Measurements from ENCODE around the gene SHH.

Gene SHH

GRCh38 chr7:155766386-155766785, 45.9 kb downstream of the SHH start:
- no peak for DNase-seq

DNA sequence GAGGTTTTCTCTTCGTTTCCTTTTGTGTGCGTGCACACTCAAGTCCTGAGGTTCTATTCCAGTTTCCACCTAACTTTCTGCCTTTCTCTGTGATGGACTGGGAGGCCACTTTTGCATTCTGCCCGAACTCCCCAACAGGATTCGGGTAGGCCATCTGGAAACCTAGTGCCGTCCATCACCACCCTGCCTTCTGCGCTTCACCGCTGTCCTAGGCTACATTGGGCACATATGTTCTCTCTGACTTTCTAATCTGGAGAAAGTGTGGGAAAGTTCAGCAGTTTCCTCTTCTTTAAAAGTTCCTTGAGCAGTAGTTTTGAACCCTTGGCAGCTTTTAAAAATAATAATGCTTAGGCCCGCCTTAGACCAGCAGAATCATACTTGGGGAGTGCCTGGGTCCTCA, 46.8 kb downstream of the SHH start:
- DNase-seq: no peak

DNA sequence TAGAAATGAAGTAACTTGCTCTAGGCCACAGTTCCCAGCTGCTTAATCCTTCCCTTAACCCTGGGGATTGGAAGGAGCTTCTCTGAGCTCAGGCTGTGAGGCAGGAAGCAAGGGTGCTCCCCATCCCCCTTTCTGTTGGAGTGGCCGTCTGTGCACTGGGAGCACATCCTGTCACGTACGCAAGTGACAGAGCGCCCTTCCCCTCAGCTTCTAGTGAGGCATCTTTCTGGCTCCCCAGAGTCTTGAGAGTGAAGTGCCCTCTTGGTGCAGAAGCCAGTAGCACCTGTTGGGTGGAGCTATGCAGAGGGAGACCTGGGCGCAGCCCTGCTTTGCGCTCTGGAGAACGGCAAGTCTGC, 47.8 kb downstream of the SHH start:
- DNase-seq: no peak

DNA sequence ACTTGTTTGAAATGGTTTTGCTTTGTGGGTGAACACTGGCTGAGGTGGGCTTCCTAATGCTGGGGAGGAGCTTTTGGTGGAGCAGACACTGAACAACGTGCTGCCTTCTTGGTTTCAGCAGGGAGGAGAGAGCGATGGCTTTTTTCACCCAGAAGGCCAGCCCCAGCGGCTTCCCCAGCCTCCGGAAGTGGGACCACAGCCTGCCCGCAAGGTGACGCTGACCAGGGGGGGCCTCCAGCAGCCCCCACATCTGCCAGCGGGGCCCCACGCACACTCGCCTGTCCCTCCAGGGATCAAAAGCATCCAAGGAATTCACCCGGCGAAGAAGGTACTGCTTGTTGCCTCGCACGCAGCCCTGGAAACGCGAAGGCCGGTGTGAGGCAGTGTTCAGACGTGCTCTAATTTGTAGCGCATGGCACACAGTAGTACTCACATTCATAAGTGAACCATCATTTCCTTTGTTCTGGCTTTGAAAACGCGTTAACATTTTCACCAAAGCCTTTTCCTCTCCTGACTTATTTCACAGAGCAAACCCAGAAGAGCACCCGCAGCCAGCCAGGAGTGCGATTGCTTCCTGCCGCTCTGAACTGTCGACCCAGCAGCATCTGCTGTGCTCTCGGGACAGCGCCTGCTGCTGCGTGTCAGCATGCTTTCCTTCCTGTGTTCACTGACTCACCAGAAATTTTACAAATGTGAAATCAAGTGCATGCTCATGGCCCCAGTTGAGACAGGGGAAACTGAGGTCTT, 48.4 kb downstream of the SHH start:
- no peak for DNase-seq

DNA sequence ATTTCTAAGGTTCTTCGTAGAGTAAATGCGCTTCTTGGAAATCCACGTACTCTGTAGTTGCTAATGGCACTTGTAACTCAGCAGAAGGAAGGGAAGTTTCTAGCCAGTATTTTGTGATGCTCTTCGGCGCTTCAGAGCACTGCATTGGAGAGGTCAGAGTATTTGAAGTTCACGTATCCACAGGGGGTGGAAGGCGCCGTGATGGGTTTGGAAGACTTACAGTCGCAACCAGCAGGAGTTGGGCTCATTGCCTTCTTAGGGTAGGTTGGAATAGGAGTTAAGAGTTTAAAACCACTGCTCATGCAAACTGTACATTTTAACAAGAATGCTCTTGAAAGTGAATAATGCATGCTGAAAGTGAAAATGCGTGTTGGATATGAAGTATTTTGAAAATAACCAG, 49.1 kb downstream of the SHH start:
- no peak for DNase-seq

DNA sequence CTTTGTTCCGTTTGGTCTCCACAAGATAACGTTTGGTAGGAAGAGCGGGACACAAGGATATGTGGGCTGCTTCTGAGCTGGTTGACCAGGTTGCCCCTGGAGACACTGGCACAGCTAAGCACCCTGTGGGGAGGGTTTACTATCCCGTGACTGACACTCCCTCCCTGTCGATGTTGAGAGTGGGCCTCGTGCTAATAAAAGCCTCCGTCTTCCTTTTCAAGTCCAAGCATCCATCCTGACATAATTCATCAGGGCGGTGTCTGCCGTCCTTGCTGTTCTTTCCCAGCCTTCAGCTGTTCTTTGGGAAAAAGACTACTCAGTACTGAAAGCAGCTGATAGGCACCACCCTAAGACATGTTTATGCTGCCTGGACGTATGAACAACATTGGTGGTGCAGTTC, 49.6 kb downstream of the SHH start:
- DNase-seq: no peak

DNA sequence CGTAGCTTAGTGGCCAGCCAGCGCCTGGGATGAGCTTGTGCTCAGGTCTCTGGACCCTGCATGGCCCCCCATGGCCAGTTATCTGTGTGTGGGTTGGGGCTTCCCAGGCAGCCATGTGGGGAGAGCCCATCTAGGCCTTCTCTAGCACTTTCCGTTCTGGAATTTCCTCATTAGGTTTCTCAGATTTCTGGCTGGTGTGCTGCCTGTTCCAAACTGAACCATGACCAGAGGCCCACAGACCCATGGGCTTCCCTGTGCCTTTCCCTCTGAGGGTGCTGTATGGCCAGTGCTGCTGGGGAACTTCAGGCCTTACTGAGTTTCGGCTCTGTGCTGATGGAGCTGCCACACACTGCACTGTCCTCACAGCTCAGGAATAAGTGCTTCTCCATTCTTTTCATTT, 50.2 kb downstream of the SHH start:
- DNase-seq: no peak

GRCh38 chr7:155761162-155761561, 51.1 kb downstream of the SHH start:
- no peak for DNase-seq

- no peak for DNase-seq
Observed at GRCh38 chr7:155759740-155760430, 52.4 kb downstream of the SHH start.

- DNase-seq: no peak
Observed at GRCh38 chr7:155758348-155758747, 53.9 kb downstream of the SHH start.

DNA sequence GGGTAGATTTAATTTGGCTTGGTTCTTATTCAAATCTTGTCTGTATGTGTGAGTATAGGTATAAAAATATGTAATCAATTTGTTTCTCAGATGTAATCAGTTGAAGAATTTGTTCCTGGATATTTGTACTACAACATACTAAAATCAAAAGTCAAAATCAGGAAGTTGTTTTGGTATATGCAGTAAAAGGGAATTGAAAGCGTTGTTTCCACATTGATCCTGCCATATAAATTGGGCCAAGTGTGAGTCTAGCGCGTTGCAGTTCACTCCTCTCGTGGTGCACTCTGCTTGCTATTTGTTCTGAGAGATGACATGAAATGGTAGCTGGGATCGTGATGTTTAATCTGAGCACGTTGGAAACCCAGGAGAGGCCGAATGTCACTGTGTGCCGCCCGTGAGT, 55.9 kb downstream of the SHH start:
- DNase-seq: no peak

- no peak for DNase-seq
Observed at GRCh38 chr7:155755026-155755425, 57.2 kb downstream of the SHH start.

DNA sequence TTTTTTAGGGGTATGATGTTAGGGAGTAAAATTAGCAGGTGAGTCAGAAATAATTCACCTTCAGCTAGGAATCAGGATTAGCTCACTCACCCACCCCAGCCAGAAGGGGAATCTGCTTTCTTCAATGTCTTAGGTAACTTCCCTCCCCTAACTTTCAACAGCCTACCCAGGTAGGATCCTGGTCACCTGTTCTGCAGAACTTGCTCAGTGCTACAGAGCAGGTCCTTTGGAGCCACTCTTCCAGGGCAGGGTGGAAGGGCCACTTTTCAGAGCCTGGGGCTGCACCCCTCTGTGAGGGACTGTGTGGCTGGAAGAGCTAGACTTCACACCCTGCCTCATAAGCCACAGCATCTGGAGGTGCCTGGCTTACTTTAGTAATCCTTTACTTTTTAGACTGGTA, 58.1 kb downstream of the SHH start:
- DNase-seq: no peak

DNA sequence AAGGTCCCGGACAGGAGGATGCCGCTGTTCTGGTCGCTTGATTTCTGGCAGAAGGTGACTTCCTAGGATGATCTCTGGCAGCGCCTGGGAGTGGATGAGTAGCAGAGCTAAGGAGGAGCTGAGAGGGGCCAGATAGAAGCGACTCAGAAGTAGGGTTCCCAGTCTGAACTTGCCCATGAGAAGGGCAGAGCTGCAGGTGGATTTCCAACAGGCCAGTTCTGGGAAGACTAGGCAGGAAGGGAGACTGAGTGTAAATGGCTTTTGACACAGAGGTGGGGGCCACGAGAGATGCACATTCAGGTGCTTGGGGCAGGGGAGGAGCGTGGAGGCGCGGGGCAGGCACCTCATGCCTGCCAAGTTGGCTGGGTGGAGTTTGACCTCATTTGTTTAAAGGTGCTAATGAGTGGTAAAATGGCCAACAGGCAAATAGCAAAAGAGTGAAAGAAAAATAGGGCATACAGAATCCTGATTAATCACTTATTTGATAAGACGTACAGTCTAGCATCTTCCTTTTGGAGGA, 58.8 kb downstream of the SHH start:
- no peak for DNase-seq

DNA sequence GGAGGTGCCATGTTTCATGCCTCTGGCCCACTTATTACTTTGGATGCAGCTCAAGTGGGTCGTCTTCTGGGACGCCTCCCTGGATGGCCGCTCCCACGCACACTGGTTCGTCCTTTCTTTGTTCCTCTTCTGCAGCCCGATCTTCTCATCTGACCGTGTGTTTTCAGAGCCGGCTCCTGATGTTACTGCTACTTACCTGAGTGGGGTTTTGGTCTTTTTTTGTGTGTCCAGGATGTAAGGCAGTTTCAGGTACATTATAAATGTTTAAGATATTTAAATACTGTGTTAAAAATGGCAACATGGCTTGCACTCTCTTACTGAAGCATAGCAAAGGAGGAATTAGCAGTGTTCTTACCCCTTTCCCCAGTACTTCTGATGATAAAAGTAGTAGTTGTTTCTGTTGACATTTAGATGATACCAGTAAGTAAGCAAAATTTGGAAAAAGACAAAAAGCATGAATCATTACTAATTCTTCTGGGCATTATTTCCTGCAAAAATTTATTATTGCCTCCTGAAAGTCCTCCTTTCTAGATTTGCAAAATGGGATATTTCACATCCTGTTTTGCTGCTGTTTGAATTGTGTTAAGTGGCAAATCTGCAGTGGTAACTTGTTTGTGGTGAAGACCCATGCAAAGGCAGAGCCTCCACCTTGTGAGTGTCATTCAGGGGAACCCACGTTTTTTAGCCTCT, 59.4 kb downstream of the SHH start:
- no peak for DNase-seq

GRCh38 chr7:155751409-155751808, 60.9 kb downstream of the SHH start:
- DNase-seq: no peak

DNA sequence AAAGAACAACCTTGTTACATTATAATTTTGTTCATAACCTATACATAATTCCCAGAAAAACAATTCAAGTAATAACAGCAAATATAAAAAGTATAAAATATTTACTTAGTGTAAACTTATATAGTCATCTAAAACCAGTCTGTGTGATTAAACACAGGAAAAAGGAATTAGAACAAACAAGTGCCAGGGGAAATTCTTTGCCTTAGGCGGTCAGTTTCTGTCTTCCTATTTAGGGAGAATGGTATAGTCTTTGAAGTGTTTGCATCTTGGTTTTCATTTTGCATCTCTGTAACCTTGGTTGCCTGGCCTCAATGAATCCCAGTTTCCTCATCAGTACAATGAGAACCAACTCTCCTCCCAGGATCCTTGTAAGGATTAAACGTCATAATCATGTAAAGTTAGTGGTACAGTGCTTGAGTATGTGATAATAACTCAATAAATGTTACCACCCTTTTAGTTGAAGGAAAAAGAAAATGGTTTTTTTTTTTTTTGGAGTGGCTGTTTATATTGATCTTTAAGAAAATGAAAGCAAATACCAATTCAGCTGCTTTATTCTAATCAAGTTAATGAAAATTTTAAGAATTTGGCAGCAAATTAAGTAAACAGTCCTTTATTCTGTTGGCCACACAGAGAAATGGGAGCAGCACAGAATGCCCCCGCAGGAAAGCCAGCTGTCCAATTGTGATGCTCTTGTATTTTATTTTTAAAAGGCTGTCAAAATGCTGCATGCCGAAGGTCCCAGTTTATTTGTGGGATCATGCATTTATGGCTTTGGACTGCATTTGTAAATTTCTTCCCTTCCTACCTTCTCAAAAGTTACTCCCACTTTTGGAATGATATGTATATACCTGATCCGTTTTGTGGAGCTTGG, 61.8 kb downstream of the SHH start:
- DNase-seq: no peak
